NCI-H2227 (cell line): ENCODE results near the gene VMAC.
"Not testable (repeated sequence)": the region's sequence is repeated elsewhere in the genome, so short reads cannot be mapped to it uniquely, and the experiment has no call there.

Experiments used
- DNase-seq: peaks from one replicate; lab custom pipeline; 2025; ENCODE audit not compliant: unreplicated experiment; lab: John Stamatoyannopoulos, UW

Gene VMAC

DNA sequence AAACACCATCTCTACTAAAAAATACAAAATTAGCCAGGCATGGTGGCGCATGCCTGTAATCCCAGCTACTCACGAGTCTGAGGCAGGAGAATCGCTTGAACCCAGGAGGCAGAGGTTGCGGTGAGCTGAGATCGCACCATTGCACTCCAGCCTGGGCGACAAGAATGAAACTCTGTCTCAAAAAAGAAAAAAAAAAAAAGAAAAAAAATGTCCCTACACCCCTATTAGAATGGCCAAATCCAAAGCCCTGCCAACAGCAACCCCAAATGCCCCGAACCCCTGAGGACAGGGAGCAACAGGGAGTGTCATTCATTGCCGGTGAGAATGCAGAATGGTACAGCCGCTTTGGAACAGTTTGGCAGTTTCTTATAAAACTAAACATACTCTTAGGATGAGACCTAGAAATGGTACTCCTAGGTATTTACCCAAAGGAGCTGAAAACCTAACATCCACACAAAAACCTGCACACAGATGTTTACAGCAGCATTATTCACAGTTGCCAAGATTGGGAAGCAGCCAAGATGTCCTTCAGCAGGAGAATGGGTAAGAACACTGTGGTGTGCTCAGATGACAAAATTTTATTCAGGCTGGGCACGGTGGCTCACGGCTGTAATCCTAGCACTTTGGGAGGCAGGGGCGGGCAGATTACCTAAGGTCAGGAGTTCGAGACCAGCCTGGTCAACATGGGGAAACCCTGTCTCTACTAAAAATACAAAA, 21.4 kb upstream of the VMAC start:
- not testable (repeated sequence) for DNase-seq

DNA sequence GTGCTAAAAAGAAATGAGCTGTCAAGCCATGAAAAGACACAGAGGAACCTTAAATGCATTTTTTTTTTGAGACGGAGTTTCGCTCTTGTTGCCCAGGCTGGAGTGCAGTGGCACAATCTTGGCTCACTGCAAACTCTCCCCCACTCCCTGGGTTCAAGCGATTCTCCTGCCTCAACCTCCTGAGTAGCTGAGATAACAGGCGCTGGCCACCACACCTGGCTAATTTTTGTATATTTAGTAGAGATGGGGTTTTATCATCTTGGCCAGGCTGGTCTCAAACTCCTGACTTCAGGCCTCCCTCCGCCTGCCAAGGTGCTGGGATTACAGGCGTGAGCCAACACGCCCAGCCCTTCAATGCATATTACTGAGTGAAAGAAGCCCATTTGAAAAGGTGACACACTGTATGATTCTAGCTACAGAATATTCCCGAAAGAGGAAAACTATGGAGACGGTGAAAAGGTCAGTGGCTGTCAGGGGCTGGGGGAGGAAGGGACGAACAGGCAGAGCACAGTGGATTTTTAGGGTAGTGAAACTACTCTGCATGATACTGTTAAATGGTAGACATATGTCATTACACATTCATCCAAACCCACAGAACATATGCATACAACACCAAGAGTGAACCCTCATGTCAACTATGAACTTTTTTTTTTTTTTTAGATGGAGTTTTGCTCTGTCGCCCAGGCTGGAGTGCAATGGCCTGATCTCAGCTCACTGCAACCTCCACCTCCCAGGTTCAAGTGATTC, 20.4 kb upstream of the VMAC start:
- DNase-seq: not testable (repeated sequence)

GRCh38 chr19:5889288-5889971, 15.2 kb upstream of the VMAC start:
- DNase-seq: no peak

DNA sequence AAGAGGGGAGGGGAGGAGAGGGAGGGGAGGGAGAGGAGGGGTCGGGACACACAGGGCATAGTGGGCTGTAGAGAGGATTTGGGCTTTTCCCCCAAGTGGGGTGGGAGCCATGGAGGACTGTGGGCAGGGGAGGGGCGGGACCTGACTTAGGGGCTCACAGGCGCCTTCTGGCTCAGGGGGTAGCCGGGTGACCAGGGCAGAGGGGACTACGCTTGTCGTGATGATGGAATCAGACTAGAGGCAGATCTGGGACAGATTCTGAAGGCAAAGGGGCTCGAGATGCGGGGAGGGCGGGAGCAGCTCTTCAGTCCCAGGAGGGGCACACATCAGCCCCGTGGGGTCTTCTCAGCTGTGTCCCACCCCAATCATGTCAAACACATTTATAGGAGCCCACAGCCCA, 14.6 kb upstream of the VMAC start:
- DNase-seq: no peak

- DNase-seq: no peak
These were observed 13.1 kb upstream of the VMAC start for GRCh38 chr19:5891572-5891937.

DNA sequence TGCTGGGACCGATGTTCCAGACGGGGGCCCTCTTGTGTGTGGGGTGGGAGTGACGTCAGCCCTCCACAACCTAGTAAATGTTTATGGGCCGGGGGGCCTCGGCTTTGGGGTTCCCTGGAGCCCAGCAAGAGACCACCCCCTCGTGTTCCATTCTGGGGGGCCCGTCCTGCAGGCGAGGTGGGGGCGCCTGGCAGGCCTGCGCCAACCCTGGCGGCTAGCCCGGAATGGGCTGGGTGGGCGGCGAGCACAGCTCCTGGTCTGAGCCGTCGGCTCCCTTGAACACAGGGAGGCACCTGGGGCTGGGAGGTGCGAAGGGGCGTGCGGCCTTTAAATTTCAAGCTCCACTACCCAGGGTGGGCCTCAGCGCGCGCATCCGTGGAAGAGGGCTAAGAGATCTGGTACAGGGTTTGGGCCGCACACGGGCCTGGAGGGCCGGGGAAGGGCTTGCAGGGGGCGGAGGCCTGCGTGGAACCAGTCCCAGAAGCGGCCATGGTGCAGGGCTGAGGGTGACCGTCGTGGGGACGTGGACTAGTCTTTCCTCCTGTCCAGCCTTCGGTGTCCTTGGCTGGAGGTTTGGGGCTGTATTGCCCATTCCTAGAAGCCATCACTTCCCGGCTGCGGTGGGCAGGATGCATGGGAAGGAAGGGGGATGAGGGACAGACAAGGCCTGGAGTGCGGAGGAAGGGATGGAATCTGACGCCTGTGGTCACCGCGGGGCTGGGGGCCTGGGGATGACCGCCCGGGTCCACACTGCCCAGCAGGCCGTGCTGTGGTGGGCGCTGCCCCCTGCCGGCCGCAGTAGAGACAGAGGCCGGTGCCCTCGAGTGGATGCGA, 12.5 kb upstream of the VMAC start:
- DNase-seq: peak; percentile 24

DNA sequence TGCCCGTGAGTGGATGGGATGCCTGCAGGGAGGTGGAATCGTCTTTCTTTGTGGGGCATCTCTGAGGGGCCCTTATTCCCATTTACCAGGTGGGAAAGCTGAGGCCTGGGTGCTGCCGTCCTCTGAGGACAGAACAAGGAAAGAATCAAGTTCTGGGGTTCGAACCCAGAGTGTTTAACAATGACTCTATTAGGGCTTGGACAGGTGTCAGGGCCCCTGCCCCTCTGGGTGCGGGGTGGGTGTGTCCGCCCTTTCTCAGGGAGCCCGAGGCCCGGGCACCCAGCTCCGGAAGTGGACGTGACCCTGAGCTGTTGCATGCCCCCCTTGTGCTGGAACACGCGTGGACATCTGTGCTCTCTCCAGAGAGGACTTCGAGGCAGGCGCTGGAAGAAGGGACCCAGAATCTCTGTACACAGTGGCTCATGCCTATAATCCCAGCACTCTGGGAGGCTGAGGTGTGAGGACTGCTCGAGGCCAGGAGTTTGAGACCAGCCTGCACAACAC, 11.8 kb upstream of the VMAC start:
- DNase-seq: no peak

- no peak for DNase-seq
These were observed 11.3 kb upstream of the VMAC start for GRCh38 chr19:5893296-5893903.

DNA sequence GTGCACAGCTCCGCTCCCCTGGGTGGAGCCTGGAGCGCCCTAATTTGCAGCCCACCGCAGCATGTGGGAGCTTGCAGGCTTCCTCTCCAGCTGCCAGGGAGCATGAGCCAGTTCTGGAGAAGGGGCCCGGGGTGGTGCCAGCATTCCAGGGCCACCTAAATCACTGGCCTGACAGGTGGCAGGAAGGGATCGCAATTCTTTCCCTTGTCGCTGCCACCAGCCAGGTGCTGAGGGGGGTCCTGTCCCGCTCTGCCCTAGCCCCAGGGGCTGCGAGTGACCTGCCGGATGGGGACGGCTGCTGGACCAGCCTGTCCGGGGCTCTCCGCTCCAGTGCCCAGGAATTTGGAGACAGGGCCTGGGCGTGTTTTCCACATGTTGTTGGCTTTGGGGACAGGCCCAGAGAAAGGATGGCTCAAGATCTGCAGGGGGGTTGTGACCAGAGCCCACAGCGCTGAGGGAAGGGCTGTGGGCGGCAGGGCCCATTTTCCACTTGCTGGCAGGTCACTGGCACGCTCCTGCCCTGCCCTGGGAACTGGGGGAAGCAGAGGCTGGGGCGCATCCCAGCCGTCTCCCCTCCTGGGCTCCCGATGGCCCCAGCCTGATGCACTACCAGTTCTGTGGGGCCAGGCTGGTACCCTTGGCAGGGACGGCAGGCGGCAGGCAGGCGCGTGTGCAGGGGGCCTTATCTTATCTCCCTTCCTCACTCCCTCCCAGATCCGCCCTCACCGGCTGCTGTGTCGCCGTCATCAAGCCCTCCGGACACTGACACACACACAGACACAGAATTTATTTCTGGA, 10.6 kb upstream of the VMAC start:
- DNase-seq: no peak

DNA sequence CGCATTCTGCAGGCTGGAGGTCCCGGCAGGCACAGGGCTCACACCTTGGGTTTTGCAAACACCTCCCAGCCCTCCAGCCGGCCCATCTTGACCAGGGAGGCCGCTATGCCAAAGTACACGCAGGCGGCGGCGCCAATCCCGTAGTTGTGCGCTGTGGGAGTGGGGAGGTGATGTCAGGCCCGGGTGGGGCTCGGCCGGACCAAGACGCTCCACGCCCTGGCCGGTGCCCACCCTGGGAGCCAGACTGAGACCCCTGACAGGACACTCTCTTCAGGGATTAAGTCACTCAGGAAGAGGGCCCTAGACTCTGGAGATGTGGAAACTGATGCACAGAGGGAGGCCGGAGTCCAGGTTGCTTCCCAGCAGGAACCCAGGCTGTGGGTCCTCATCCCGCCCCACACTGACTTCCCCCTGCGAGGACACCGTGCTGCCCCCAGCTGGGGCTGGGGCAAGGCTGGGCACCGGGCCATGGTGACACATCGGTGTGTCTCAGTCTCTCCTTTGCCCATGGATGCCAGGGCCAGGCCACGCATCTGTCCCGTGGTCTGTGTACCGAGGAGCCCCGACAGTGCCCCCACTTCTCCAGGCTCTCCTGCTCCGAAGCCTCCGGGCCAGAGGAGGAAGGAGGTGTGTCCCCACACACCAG, 9.8 kb upstream of the VMAC start:
- no peak for DNase-seq

DNA sequence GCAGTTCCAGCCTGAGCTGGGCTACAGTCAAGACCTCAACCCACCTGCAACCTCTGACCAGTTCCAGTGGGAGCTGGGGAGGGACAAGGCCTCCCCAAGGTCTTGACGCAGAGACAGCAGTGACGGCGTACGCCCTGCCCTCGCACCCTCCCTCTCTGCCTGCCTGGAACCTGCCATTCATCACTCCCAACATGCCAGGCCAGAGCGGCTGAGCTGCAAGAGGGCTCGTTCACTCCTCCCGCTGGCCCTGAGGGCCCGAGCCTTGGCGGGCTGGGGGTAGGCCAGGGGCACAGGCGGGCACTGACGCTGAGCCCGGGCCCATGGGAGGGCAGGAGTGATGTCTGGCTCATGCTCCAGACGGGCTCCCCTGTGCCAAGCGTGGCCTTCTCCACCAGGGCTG, 9.3 kb upstream of the VMAC start:
- DNase-seq: no peak

DNA sequence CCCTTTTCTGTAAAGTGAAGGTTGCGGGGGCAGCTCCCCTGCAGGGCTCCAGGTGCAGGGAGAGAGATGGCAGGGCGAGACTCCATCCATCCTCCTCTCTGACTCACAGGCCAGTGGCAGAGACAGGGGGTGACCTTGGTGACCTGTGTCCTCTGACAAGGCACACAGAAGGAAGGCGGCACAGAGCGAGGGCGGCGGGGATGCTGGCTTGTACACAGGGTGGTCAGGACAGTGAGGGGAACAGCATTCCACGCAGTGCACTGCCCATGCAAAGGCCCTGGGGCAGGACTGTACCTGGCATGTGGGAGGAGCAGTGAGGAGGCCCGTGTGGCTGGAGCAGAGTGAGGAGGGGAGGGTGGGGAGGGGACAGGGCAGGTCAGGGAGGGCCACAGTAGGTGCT, 8.8 kb upstream of the VMAC start:
- DNase-seq: no peak

- DNase-seq: no peak
These were observed 8.2 kb upstream of the VMAC start for GRCh38 chr19:5896365-5897076.

DNA sequence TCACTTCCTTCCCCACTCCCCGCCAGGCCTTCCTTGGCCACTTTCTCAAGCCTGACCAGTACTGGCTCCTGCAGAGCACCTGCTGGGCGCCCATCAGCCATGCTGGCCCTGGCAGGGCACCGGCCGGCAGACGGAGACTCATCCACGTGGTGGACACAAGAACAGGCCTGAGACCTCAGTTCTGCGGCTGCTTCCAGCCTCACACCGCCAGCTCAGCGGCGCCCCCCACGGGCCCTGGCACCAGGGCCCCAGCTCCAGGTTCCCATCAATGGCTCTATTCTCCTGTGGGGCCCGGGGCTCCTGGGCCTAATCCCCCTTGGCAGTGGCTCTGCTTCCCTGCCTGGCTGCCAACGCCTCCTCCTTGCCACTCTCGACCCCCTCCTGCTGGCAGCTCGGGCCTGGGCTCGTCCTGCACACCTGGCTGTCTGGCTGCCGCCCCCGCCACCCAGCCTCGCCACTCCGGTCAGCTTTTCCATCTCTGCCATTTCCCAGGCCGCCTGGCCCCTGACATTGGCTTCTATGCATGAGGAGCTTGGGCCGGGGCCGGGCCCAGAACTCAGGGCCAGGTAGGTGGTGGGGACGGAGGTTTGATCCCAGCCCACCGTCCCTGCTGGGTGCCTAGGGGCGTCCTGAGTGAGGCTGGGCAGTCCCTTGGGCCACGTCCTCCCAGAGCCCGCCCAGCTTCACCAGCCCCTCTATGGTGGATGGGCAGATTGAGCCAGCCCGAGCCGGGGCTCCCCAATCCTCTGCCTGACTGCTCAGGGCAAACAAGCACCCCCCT, 7.3 kb upstream of the VMAC start:
- no peak for DNase-seq

DNA sequence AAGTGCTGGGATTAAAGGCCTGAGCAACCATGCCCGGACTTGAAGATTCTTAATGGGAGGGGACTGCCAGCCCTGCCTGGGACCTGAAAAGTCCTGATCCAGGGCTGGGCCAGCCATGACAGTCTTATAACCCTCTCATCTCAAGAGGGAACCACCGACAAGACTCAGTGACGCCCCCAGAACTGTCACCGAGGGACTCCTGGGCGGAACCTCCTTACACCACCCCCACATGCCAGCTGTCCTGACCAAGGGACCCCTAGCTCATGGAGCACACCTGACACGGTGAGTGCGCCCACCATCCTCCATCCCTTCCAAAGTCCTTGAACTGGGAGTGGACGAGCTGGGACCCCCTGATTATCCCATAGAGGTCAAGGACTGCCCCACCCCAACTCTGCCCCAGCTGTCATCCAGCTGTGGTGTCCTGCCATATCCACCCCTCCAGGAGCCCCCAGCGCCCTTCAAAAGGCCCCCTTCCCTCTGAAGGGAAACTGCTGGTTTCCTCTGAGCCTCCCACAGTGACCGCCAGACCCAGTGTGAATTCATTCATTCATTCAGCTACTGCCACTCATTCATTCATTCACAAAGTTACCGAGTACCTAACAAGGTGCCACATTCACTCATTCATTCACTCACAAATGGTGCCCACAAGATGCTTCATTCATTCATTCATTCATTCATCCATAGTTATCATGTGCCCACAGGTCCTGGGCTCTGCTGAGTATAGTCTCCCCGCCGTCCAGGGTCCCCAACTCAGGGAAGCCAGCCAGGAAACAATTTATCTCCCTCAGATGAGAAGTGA, 4.7 kb upstream of the VMAC start:
- DNase-seq: no peak

DNA sequence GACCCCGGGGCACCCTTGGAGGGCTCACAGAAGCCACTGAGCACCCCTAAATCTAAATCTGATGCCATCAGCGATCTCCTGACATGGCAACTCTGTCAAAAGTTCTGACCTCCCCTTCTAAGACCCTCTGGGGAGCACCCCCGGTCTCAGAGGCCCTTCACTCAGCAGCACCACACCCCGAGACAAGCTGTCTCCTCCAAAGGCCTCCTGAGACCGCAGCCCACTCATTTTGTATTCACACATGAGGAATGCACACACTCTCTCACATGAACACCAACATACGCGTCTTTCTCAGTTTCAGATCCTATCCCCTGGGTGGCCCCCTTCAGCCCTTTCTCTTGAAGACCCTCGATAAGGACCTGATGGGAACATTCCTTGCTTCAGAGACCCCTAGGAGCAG, 3.7 kb upstream of the VMAC start:
- DNase-seq: no peak

DNA sequence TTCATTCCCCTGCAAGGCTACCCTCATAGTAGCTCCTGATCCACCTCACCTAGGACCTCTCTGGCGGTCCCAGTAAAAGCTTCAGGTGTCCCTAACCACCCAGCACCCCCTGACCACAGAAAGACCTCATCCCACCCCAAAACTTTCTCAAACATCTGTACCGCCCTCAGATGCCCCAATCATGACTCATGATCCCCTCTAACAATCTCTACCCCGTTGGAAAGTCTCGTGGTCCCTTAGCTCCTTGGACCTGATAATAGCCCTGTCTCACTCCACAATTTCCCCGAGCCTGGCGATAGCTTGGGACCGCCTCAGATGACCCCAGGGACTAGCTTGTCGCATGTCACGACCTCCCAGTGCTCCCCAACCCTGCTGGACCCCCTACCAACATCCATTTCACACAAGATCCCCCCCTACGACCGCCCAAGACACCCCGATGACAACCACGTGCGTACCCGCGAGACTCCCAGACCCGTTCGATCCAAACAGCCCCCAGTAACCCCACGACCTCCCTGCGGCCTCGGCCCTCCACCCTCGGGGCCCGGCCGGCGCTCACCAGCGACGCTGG, 1.5 kb upstream of the VMAC start:
- no peak for DNase-seq
